Activated CD8-positive, alpha-beta memory T cell treated with anti-CD3 and anti-CD28 coated beads, Interleukin-2, amount 50 U/mL, for 24 hours (primary cell): Measurements from ENCODE around the gene OR2W1.

Experiments
- DNase-seq: peaks from one replicate; pipeline ENCODE4 v3.0.0-alpha.2; 2020; ENCODE audit errors: extremely low read depth

Gene OR2W1, protein sequence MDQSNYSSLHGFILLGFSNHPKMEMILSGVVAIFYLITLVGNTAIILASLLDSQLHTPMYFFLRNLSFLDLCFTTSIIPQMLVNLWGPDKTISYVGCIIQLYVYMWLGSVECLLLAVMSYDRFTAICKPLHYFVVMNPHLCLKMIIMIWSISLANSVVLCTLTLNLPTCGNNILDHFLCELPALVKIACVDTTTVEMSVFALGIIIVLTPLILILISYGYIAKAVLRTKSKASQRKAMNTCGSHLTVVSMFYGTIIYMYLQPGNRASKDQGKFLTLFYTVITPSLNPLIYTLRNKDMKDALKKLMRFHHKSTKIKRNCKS

DNA sequence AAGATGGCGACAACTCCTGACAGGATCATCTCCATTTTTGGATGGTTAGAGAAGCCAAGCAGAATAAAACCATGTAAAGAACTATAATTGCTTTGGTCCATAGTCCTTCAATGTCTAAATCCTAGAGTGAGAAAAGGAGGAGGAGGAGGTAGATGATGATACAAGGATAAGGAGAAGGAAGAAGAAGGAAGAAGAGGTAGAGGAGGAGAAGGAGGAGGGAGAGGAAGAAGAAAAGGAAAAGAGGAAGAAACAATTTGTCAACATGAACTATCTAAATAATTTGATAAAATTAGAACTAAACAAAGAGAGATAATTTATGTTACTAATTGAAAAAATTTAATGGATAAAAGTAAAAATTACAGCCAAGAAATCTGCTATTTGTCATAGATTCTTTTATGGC is at the start of gene OR2W1:
OR2W1 (minus strand) TSS at position 101 of the 400 bp plus-strand sequence; CDS start at position 101, 0 bp downstream.
- no peak for DNase-seq

DNA sequence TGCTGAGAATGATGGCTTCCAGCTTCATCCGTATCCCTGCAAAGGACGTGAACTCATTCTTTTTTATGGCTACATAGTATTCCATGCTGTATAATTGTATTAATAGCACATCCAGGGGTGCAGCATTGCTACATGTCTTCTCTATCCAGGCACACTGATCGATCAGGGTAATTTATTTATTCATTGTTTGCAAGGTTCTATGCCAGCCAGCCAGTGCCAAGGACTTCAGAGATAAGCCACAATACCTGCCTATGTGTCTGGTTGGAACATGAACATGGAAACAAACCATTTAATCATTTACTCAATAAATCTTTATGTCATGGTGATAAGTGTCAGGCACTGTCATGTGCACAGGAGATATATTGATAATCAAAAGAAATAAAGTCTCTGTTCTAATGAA is 48.0 kb upstream of the OR2W1 start:
- no peak for DNase-seq

DNA sequence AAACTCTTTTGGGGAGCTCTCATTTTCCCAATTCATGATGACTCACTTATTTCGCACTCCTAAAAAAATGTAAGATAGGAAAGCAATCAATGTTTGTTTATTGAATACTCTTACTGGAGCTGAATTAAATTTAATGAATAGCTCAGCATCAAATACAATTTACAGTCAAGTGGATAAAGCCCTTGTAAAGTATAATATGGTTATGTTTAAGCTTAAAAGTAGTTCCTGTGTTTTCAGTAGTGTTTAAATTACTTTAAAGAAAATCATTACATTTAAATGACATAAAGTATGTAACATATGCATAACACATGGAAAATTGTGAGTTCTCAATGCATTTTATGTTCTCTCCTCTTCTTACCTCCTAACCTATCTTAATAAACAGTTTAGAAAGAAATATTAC is 42.2 kb upstream of the OR2W1 start, which contains the start of gene OR2B3:
OR2B3 (minus strand) TSS at position 101 of the 400 bp plus-strand sequence; CDS start at position 36, 65 bp downstream.
- DNase-seq, result no peak

DNA sequence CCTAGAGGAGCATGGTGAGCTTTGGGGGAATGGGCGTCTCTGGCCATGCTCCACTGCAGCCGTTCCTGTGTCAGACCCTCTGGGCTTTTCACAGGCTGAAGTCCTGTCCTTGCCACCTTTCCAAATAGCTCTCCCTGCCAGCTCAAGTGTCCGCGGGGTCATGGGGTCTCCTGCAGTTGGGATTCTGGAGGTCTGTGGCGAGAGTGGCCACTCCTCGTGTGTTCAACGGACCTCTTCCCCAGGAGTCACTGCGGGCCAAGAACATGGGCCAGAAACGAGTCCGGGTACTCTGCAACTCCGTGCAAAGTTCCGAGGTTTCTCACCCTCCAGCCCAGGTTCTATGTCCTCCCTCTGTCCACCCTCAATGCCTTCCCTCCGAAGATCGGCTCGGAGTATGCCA is 37.5 kb upstream of the OR2W1 start:
- no peak for DNase-seq

DNA sequence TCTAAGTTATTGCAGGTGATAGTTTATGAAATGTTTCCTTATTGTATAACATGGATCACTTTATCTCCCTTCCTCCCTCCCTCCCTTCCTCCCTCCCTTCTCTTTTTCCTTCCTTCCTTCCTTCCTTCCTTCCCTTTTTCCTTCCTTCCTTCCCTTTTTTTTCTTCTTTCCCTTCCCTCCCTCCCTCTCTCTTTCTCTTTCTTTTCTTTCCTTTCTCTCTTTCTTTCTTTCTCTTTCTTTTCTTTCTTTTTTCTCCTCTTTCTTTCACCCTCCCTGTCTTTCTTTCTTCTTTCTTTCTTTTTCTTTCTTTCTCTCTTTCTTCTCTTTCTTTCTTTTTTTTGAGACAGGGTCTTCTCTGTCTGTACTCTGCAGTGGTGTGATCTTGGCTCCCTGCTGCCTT is 36.3 kb upstream of the OR2W1 start:
- DNase-seq, result no peak

DNA sequence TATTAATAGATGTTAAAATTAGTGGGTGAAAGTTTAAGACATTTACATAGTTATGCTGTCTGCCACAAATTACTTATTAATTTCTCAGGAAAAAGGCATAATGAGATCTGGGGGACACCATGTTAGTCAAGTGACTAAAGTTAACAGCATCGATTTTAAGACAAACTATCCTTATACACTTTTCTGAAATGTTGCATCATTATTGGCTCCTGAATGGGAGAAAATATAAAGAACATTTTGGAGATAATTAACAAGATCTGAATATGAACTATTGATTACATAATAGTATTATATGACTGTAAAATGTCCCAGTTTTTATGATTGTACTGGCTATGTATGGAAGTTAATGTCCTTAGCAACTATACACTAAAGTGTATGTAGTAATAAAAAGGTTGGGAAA is 34.2 kb upstream of the OR2W1 start:
- DNase-seq, result no peak

DNA sequence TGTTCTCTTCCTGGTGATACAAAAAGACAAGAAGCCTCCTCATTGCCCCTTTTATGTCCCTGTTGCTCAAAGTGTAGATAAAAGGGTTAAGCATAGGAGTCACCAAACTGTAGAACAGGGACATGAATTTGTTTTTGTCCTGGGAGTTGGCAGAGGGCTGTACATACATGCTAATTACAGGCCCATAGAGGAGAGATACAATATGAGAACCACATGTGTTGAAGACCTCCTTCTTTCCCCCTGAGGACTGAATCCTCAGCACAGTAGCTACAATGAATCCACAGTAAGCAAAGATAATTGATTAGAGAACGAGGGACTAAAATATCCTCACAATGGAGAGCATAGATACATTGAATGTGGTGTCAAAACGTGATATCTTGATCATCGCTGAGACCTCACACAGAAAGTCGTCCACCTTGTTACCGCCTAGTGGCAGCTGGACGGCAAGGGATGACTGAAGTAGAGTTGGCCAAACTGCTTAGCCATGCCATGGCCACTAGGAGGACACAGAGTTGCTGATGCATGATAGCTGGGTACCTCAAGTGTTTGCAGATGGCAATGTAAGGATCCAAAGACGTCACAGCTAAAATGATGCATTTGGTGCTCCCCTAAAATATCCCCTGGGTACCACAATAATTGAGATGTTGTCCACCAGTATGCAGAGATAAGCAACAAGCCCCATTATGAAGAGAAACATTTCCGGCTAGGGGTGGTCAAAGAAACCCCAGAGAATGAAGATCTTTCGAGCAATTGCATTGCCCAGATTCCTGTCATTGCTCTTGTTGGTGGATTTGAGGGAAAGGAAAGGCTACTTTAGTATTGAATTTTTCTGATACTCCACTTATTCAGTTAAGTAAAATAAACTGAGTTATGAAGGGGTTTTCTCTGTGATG is 27.1 kb upstream of the OR2W1 start:
- DNase-seq, result no peak

DNA sequence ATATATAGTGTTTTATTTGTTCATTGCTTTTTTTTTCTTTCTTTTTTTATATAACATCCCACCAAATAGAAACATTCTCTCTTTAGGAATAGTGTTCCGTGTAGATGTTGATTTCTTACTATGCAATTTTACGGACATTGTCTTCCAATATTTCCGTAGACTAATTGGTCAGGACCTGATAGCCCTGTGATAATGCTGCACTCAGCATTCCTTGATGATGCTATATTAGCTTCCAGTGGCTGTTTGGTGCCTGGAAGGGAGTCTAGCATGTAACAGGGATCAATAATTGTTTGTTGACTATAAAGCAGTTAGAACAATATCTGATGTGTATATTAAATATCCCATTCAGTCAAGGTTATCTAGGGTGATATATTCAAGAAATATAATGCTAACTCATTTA is 6.7 kb upstream of the OR2W1 start:
- no peak for DNase-seq

DNA sequence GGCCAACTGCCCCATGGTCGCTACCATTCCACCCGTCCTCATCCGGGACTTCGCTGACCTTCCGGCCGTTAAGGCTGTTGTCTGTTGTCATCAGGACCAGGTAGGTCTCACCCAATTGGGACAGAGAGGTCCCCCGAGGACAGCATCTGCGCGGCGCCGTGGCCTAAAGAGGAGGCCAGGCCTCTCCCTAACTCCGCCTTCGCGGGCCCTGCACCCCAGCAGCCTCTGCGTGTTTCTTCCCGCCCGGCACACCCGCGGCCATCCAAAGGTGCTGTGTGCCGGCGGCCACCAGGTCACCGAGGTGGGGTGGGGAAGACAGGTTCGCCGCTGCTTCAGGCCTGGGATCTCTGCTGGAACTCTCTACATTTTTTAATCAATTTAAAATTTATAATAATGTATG is 9.0 kb downstream of the OR2W1 start:
- DNase-seq, result no peak

DNA sequence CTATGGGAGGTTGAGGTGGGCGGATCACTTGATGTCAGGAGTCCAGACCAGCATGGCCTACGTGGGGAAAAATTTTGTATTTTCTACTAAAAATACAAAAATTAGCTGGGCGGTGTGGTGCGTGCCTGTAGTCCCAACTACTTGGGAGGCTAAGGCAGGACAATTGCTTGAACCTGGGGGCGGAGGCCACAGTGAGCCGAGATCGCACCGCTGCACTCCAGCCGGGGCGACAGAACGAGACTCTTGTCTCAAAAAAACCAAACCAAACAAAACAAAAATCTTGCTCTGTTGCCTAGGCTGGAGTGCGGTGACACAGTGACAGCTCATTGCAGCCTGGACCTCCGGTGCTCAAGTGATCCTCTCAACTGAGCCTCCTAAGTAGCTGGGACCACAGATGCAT is 16.2 kb downstream of the OR2W1 start:
- no peak for DNase-seq

DNA sequence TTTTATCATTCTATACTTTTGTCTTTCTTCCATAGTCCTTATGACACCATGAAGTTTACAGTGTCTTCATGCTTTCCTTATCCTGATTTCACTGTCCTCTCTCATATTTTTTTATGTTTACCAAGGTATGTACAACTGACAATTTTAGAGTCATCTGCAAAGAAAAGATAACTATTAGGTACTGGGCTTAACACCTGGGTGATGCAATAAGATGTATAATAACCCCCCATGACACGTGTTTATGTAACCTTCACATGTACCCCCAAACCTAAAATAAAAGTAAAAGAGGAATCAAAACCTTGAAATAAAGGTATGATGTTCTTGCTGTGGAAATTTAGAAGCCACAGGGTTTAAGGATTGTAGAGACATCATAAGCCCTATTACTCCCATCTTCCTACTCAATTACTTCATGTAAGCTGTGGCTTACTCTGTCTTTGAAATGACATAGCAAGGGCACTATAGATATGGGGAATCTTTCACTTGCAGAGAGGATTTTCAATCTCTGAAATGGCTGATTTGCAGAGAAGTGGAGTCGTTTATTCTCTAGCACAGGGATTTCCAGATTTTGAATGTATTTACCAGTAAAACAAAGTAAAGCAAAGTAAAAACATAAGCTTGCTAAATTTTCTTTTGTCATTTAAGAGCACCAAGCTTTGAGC is 18.9 kb downstream of the OR2W1 start:
- DNase-seq, result no peak

DNA sequence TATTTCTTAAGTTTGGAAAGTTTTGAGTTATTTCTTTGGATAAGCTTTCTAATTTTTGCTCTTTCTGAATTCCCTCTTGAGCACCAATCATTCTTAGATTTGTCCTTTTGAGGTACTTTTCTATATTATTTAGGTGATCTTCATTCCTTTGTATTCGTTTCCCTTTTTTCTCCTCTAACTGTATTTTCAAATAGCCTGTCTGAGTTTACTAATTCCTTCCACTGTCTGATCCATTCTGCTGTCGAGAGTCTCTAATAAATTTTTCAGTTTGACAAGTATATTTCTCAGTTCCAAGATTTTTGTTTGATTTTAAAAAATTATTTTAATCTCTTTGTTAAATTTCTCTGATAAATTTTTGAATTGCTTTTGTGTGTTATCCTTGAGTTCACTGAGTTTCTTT is 23.5 kb downstream of the OR2W1 start:
- no peak for DNase-seq

DNA sequence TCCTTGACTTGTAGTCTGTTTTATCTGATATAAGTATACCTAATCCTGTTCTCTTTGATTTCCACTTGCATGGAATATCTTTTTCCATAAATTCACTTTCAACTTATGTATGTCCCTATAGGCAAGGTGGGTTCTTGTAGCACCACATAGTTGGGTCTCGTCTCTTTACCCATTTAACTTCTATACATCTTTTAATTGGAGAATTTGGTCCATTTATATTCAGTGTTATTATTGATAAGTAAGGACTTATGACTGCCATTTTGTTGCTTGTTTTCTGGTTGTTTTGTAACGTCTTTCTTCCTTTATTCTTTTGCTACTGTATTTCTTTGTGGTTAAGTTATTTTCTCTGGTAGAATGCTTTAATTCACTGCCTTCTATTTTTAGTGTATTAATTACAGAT is 25.3 kb downstream of the OR2W1 start:
- no peak for DNase-seq

DNA sequence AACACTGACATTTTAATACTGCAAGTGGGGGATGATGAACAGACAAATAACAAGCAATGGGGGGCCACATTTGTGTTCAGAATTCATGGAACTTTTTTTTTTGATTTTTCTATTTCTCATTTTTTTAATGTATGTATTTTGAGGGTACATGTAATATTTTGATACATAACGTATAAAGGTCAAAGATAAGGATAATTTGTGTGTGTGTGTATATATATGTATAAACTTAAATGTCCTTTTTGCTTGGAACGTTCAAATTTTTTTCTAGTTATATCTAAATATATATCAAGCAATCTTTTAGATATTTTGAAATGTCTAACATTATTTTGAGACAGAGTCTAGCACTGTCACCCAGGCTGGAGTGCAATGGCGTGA is 27.6 kb downstream of the OR2W1 start:
- no peak for DNase-seq

DNA sequence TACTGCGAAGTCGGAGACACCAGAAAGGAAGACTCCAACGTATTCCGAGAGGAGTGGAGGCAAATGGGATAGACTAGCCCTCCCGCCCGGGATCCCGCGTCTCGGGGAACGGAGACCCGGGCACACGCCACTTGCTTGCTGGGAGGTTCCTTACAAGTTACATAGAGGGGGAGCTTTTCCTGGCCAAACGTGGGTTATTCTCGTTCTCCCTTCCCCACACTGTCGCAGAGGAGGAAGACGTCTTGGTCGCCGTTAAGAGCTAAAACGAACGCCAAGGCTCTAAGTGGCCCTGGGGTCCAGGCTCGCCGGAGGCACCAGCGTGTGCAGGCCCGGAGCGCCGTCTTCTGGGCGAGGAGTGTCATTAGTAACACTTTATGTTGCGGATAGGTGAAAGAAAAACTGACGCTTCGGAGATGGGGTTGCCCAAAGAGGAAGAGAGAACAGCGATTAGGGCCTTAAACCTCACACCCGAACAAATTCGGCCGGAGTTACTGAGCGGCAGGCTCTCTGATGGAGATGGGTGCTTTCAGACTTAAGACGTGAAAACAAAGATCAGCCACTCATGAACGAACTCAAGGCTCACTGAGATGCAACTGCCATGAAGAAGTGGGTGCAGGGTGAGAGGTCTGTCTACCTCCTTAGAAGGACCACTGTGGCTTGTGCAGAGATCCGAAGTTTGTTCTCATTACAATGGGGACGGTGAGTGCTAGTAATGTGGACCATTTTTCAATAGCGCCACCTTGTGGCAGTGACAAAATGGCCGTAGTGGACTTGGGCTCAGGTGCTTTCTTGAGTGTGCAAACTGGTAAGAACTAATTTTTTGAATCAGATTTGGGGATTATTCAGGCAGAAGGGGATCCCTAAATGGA is 28.2 kb downstream of the OR2W1 start:
- peak; percentile 62 for DNase-seq

DNA sequence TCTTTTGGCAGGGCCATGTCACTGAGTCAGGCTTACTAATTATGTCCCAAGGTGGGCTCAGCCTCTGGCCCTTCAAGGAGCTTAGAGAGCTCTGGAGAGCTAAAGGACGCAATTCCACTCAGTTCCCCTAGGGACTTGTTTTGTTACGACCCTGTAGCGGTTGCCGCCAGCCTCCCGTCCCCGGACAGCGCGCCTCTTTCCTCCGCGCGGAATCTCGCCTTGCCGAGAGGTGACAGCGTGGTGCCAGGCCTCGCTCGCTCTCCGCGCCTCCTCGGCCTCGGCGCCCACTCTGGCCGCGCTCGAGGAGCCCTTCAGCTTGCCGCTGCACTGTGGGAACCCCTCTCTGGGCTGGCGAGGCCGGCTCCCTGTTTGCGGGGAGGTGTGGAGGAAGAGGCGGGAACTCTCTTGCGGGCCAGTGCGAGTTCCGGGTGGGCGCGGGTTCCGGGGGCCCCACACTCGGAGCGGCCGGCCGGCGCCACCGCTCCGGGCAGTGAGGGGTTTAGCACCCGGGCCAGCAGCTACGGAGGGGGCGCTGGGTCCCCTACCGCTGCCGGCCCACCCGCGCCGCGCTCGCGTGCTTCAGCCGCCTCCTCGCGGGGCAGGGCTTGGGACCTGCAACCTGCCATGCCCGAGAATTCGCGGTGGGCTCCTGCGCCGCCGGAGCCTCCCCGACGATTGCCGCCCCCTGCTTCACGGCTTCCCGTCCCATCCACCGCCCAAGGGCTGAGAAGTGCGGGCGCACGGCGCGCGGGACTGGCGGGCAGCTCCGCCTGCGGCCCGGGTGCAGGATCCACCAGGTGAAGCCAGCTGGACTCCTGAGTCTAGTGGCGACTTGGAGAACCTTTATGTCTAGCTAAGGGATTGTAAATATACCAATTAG is 30.0 kb downstream of the OR2W1 start:
- DNase-seq, result no peak

DNA sequence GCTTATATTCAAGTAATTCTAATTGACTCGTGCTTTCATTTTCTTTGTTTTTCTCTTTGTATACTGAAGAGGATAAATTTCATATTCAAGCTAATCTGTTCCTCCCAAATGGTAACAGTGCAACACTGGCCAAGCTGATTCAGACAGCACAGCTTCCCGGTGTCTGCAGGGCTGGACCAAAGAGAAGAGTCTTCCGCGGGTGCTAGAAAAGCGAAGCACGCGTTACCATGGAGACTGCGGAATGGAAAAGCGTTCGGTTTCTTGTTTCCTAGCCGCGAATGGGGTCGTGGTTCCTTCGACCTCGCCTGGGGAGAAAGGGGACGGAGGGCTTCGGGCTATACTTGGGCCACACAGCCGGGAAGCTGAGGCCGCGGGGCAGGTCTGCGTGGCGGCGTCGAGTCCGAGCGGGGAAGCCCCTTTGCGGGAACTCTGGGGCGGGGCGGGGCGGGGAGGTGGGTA is 33.7 kb downstream of the OR2W1 start:
- DNase-seq, result no peak

DNA sequence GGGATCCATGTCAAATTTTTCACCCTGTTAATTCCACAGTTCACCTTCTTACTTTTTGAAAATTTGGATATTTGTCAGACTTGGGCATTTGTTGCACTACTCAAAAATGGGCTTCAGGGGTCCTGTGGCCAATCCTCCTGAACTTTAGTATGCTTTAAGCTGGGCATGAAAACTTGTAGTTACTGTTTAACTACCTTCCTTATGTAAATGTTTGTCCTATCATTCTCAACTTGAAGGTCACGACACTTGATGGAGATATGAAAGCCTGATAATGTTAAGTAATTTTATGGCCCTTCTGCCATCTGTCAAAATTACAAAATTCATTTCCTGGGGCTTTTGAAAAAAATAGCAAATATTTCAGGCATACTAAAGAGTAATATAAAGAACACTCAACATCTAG is 35.6 kb downstream of the OR2W1 start:
- DNase-seq, result no peak

DNA sequence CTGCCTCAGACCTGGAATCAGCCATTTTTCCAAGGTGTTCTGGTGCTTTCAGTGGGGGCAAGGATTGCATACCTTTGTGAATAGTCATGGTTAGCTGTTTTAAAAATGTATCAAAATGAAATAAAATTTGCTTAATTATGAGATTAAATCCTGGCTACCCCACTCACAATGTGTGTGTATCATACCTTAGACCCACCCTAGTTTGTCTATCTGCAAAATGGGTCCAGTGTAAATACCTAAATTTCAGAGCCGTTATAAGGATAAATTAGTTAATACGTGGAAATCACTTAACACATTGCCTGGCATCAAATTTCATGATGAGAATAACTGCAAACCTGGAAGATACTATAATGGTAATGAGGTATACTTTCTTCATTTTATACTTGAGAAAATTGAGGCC is 36.9 kb downstream of the OR2W1 start:
- DNase-seq, result no peak

DNA sequence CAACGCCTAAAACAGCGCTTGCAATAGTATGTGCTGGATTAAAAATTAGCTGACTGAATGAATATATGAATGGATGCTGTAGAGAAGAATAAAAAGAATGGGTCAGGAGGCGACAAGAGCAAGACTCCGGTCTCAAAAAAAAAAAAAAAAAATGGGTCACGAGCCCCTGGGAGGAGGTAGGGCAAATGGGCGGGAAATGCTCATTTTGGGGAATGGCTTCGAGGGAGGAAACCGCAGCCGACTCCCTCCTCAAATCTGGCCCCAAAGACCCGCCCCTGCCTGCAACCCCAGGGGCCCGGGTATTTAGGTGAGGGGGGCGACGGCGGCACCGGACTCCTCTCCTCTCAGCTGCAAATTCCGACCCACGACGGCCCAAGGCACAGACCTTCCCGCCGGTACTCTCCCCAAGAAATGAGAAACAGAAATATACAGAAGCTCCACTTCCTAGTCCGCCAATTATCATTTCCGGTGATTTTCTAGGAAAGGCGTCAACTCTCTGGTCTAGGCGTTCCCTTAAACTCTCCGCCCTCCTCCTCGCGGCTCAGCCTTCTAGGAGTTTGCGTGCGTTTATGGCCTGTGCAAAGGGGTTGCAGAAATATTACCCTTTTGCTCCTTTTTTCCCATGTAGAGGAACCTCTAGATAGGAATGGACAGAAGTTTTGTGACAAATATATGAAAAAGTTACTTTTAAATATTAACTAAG is 39.6 kb downstream of the OR2W1 start, which contains the start of gene ZNF311:
ZNF311 (minus strand) TSS at position 133 of the 703 bp plus-strand sequence. CDS start 1,361 bp downstream, outside the sequence.
- no peak for DNase-seq
